Gastrocnemius medialis (tissue), 4 donors: ENCODE results near the gene CCSER2. TPM values are rescaled to one million over a fixed set of nuclear protein-coding genes. Genes with fewer than 3 reads are reported as not detected.

Experiments used
- ATAC-seq, 2 donors: fragments of 150-250 bp; one replicate each; pipeline ENCODE4 v1.9.1; 2016
- DNase-seq, 2 donors: peaks; one replicate each; pipeline ENCODE4 v3.0.0-alpha.2; 2019
- H3K27ac ChIP-seq, 4 donors: fragments of 200-600 bp; sonication (generic); 1 replicate in 1 of 4; 2 replicates in 3 of 4; pipeline ENCODE4 v1.5.1; 2016 to 2018; ENCODE audit warnings: mild to moderate bottlenecking in 2 of 4, moderate library complexity in 1 of 4
- H3K27me3 ChIP-seq, 3 donors: fragments of 200-600 bp; sonication (generic) in 2 of 3; 1 replicate in 1 of 3; 2 replicates in 2 of 3; pipeline versions ENCODE4 v1.5.1 to v1.6.0; 2016 to 2019; ENCODE audit warnings: mild to moderate bottlenecking in 1 of 3, moderate library complexity in 1 of 3
- H3K36me3 ChIP-seq, 2 donors: fragments of 200-600 bp; sonication (generic) in 1 of 2; one replicate each; pipeline ENCODE4 v1.5.1; 2017 to 2018
- H3K4me1 ChIP-seq, 2 donors: fragments of 200-600 bp; sonication (generic) in 1 of 2; one replicate each; pipeline ENCODE4 v1.5.1; 2016 to 2017; ENCODE audit warnings: mild to moderate bottlenecking in 2 of 2
- H3K4me3 ChIP-seq, 4 donors: fragments of 200-600 bp; sonication (generic) in 3 of 4; 1 replicate in 1 of 4; 2 replicates in 3 of 4; pipeline ENCODE4 v1.5.1; 2016 to 2019; ENCODE audit warnings: mild to moderate bottlenecking in 2 of 4
- H3K9me3 ChIP-seq, 3 donors: fragments of 200-600 bp; sonication (generic) in 2 of 3; 1 replicate in 1 of 3; 2 replicates in 2 of 3; pipeline ENCODE4 v1.5.1; 2016 to 2019
- CTCF ChIP-seq, 5 experiments: fragments of 450-650 bp in 3 of 5; fragments of 200-600 bp in 2 of 5; sonication (generic) in 2 of 5; IDR thresholded peaks in 4 of 5; conservative IDR thresholded peaks in 1 of 5; 1 replicate in 4 of 5; 2 replicates in 1 of 5; pipeline ENCODE4 v1.5.1; 2016 to 2019; ENCODE audit warnings: antibody characterized with exemption in 5 of 5, mild to moderate bottlenecking in 3 of 5, moderate library complexity in 3 of 5
- POLR2A ChIP-seq, 2 donors: fragments of 450-650 bp; IDR thresholded peaks; one replicate each; pipeline ENCODE4 v1.6.1; 2017; ENCODE audit warnings: antibody characterized with exemption in 2 of 2, mild to moderate bottlenecking in 2 of 2, moderate library complexity in 2 of 2
- in situ Hi-C, 4 donors: fragments of 200-750 bp; cut with MboI; loops; one replicate each; pipeline versions ENCODE4 v1.15.0 to v1.8.0; 2017; ENCODE audit warnings: low sequenced_read_pairs in 4 of 4
- intact Hi-C: fragments of 100-400 bp; cut with DNase I; formaldehyde crosslinking; loops from one replicate; pipeline ENCODE4 v1.15.1; 2023; ENCODE audit warnings: low total_unique reads
- total RNA-seq, 4 donors: library from RNA; depleted of rRNA; stranded (reverse); fragments of >200 nt; gene quantifications; one replicate each; pipeline versions ENCODE4 v1.1.0 to v1.2.3, GENCODE V29; 2016

The CCSER2 gene
- total RNA-seq, 4 donors from 2014 or later = 39.8 to 61.8 (median 49.2) TPM

GRCh38 chr10:84550756-84551436 lies 222.5 kb downstream of the CCSER2 start:
- DNase-seq = no peak
- Histone ChIP-seq H3K36me3 (no peaks in the 10 kb centered on the region), H3K27ac (no peak overlapping the region), H3K27me3 (no peaks in the 10 kb centered on the region), H3K4me3 (no peak overlapping the region), H3K4me1 (no peaks in the 10 kb centered on the region), H3K9me3 (no peaks in the 10 kb centered on the region)
- no peak for ATAC-seq
- in situ Hi-C loops = no loop called here
- intact Hi-C loops = no loop called here
- TF ChIP-seq CTCF (IDR thresholded peaks at IDR 0.05 in 4 of 5, conservative IDR thresholded peaks at IDR 0.05 in 1 of 5) (no peak), POLR2A (IDR thresholded peaks at IDR 0.05) (no peak)

- DNase-seq (no peak), ATAC-seq (no peak)
- in situ Hi-C loops (no loop called here), intact Hi-C loops (no loop called here)
- TF ChIP-seq POLR2A (IDR thresholded peaks at IDR 0.05) (no peak), CTCF (IDR thresholded peaks at IDR 0.05 in 4 of 5, conservative IDR thresholded peaks at IDR 0.05 in 1 of 5) (no peak)
- Histone ChIP-seq H3K27me3 (no peaks in the 10 kb centered on the region), H3K36me3 (no peaks in the 10 kb centered on the region), H3K4me1 (no peaks in the 10 kb centered on the region), H3K4me3 (no peak overlapping the region), H3K9me3 (no peaks in the 10 kb centered on the region), H3K27ac (no peak overlapping the region)
Observed at GRCh38 chr10:84551437-84552120, 223.2 kb downstream of the CCSER2 start.

DNA sequence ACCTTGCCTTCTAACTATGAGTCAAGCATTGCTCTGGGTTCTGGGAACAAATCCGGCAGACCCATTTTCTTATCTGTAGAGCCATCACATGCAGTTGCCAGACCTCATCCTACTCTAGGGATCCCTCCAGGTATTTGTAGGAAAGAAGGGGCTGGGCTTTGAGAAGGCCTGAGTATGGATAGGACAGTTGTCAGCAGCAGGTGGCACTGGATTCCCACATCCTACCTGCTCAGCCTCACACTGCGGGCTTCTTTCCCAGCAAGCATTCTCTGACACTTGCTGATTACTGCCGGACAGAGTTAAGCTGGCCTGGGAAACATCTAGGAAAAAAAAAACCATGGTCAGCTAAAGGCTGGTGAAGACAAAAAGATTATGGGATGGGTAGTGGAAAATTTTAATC lies 224.1 kb downstream of the CCSER2 start:
- Histone ChIP-seq H3K4me1 (no peaks in the 10 kb centered on the region), H3K36me3 (no peaks in the 10 kb centered on the region), H3K4me3 (no peak overlapping the region), H3K9me3 (no peaks in the 10 kb centered on the region), H3K27me3 (no peaks in the 10 kb centered on the region), H3K27ac (no peak overlapping the region)
- no peak for DNase-seq
- in situ Hi-C loops (no loop called here), intact Hi-C loops (no loop called here)
- TF ChIP-seq CTCF (IDR thresholded peaks at IDR 0.05 in 4 of 5, conservative IDR thresholded peaks at IDR 0.05 in 1 of 5) (no peak), POLR2A (IDR thresholded peaks at IDR 0.05) (no peak)
- no peak for ATAC-seq

DNA sequence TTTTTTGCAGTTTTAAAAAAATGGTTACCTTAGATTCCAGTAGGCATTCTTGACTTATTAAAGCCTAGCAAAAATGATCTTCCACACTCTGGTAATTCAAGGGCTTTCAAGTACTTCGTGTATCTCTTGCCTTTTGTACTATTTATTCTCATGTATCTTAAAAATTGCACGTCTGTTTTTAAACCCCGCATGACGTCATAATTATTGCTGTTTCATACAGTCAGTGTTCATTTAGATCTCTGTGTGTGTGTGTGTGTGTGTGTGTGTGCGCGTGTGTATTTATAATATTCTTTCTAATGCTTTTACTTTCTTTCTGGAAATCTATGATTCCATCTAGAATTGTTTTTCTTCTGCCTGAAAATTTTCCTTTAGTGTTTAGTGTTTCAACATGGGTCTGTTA lies 234.2 kb downstream of the CCSER2 start:
- intact Hi-C loops (no loop called here), in situ Hi-C loops (no loop called here)
- Histone ChIP-seq H3K9me3 (no peaks in the 10 kb centered on the region), H3K36me3 (no peaks in the 10 kb centered on the region), H3K27ac (no peak overlapping the region), H3K4me3 (no peak overlapping the region), H3K4me1 (no peaks in the 10 kb centered on the region), H3K27me3 (no peaks in the 10 kb centered on the region)
- TF ChIP-seq POLR2A (IDR thresholded peaks at IDR 0.05) = no peak
- TF ChIP-seq CTCF (IDR thresholded peaks at IDR 0.05 in 4 of 5, conservative IDR thresholded peaks at IDR 0.05 in 1 of 5) = no peak
- ATAC-seq = no peak
- DNase-seq = no peak
